Measurements from ENCODE around the gene ROR2. TPM values are rescaled to one million over a fixed set of nuclear protein-coding genes. Genes with fewer than 3 reads are reported as not detected.

The ROR2 gene
- total RNA-seq, 1 donor: 3.0 TPM

- no peak for TF ChIP-seq CTCF (IDR thresholded peaks at IDR 0.05; ENCODE audit: insufficient read depth, low read depth, low read length)
- peak; percentile 20 for DNase-seq (ENCODE audit: low read depth)
- H3K4me3 ChIP-seq (ENCODE audit: low read depth, low read length): no peak overlapping the region
These were observed 269.9 kb downstream of the ROR2 start for GRCh38 chr9:91680106-91680505.

- TF ChIP-seq CTCF (IDR thresholded peaks at IDR 0.05; ENCODE audit: insufficient read depth, low read depth, low read length): no peak
- no peak for DNase-seq (ENCODE audit: low read depth)
- no peak overlapping the region for H3K4me3 ChIP-seq (ENCODE audit: low read depth, low read length)
These were observed 271.0 kb downstream of the ROR2 start for GRCh38 chr9:91678807-91679580.

- TF ChIP-seq CTCF (IDR thresholded peaks at IDR 0.05; ENCODE audit: insufficient read depth, low read depth, low read length): no peak
- no peak for DNase-seq (ENCODE audit: low read depth)
- H3K4me3 ChIP-seq (ENCODE audit: low read depth, low read length): no peak overlapping the region
These were observed 272.1 kb downstream of the ROR2 start for GRCh38 chr9:91677822-91678436.

GRCh38 chr9:91677331-91677730, 272.7 kb downstream of the ROR2 start:
- H3K4me3 ChIP-seq (ENCODE audit: low read depth, low read length): no peak overlapping the region
- DNase-seq (ENCODE audit: low read depth): peak; percentile 63
- TF ChIP-seq CTCF (IDR thresholded peaks at IDR 0.05; ENCODE audit: insufficient read depth, low read depth, low read length): no peak

- DNase-seq (ENCODE audit: low read depth): no peak
- H3K4me3 ChIP-seq (ENCODE audit: low read depth, low read length): no peak overlapping the region
- no peak for TF ChIP-seq CTCF (IDR thresholded peaks at IDR 0.05; ENCODE audit: insufficient read depth, low read depth, low read length)
These were observed 274.0 kb downstream of the ROR2 start for GRCh38 chr9:91676046-91676445.

GRCh38 chr9:91664663-91665062, 285.4 kb downstream of the ROR2 start:
- no peak for TF ChIP-seq CTCF (IDR thresholded peaks at IDR 0.05; ENCODE audit: insufficient read depth, low read depth, low read length)

More at GRCh38 chr9:91664663-91665062, 285.4 kb downstream of the ROR2 start:
- DNase-seq (ENCODE audit: low read depth): peak; percentile 46
- H3K4me3 ChIP-seq (ENCODE audit: low read depth, low read length): no peak overlapping the region

All from fibroblast of villous mesenchyme (primary cell).